VCaP (cell line): ENCODE data around the gene CSPG4.

Experiments
- H3K27ac ChIP-seq: fragments of 450-650 bp; 2 replicates; pipeline ENCODE4 v1.5.1; 2017
- TF ChIP-seq, protein P1 (sequence below): fragments of 450-650 bp; conservative IDR thresholded peaks from 2 replicates; pipeline ENCODE4 v1.5.1; 2017; ENCODE audit warnings: mild to moderate bottlenecking, moderate library complexity

CSPG4 gene

DNA sequence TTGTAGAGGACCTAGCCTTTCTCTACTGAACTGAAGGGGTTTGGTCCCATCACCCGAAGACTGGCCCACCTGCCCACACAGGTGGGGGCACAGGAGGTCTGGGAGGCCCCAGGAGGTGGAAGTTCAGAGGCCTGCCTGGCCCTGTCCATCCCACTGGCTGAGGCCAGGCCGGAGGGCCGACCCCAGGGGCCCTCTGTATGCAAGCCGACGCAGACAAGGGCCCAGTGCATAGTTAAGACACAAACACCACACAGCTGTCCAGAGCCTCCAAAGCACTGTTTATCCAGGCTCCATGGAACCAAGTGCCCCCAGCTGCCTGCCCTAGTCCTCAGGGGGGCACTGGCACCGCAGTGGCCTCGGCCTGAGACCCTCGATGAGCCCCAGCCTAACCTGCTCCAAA is 38.3 kb downstream of the CSPG4 start:
- no peak overlapping the region for H3K27ac ChIP-seq

DNA sequence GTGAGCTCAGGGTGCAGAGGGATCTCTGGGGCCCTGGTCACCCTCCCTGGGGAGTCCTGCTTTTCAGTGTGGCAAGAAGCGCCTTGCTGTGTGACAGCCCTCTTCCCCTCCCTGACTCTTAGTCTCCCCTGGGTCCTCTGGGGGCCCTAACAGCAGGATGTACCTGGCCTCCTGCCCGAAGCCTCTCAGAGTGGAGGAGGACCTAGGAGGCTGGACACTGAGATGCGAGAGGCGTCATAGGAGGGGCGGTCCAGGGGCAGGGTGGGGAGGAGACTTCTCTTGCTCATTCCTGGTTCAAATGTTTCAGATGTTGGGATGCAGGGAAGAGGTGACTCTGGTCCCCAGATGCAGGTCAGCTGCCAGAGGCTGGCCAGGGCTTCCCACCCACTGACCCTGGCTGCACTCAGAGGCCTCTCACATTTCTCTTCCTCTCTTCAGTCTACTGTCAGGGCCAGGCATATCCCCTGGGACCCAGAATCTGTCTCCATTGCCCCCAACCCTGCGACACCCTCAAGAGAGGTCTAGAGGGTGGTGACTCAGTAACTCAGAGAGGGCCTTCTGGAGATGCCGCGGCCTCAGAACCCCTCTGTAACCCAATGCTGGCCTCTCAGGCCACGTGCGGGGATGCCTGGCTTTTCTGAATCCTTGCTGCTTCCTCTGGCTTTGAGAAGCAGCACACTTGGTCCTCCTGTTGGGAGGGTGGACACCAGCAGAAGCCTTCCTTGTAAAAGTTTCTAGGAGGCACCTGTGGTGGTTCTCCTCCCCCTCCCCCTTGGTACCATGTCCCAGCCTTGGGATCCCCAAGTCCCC is 39.0 kb downstream of the CSPG4 start:
- TF ChIP-seq, protein P1, sequence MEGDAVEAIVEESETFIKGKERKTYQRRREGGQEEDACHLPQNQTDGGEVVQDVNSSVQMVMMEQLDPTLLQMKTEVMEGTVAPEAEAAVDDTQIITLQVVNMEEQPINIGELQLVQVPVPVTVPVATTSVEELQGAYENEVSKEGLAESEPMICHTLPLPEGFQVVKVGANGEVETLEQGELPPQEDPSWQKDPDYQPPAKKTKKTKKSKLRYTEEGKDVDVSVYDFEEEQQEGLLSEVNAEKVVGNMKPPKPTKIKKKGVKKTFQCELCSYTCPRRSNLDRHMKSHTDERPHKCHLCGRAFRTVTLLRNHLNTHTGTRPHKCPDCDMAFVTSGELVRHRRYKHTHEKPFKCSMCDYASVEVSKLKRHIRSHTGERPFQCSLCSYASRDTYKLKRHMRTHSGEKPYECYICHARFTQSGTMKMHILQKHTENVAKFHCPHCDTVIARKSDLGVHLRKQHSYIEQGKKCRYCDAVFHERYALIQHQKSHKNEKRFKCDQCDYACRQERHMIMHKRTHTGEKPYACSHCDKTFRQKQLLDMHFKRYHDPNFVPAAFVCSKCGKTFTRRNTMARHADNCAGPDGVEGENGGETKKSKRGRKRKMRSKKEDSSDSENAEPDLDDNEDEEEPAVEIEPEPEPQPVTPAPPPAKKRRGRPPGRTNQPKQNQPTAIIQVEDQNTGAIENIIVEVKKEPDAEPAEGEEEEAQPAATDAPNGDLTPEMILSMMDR: no peak
- H3K27ac ChIP-seq: no peak overlapping the region; the same call in 1 of the 2 replicates

More for the DNA sequence above, 38.3 kb downstream of the CSPG4 start:
- TF ChIP-seq, protein P1: no peak

DNA sequence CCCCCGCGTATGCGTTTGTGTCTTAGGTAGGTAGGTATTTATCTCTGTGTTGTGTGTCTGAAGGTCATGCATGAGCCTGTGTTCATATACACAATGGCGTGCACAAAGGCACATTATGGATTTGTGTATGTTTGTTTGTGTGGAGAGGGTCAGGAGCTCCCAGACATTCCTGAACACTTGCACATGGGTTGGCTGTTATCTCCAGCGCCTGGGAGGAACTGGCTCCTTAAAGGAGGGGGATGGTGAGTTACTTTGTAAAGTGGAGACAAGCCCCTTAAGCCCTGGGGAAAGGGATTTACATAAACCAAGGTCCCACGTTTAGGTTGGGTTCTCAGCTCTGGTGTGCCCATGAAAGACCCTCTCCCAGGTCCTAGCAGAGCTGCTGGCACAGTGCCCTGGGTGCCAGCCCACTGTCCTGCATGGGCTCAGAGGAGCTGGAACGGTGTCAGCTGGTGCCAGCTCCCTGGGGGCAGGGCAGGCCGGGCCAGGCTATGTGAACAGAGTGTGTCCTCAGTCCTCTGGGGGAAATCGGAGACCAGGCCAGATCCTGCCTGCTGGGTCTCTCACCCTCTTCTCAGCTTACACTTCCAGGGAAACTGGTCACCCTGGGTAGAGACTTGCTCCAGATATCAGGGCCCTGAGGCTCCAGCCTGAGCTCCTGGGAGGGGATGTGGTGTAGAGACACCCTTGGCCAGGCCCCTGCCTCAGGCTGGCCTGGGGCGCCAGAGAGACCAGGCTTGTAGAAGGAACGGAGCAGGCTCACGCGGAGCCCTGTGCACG is 39.8 kb downstream of the CSPG4 start:
- H3K27ac ChIP-seq: no peak overlapping the region; the same call in 1 of the 2 replicates
- TF ChIP-seq, protein P1: no peak

DNA sequence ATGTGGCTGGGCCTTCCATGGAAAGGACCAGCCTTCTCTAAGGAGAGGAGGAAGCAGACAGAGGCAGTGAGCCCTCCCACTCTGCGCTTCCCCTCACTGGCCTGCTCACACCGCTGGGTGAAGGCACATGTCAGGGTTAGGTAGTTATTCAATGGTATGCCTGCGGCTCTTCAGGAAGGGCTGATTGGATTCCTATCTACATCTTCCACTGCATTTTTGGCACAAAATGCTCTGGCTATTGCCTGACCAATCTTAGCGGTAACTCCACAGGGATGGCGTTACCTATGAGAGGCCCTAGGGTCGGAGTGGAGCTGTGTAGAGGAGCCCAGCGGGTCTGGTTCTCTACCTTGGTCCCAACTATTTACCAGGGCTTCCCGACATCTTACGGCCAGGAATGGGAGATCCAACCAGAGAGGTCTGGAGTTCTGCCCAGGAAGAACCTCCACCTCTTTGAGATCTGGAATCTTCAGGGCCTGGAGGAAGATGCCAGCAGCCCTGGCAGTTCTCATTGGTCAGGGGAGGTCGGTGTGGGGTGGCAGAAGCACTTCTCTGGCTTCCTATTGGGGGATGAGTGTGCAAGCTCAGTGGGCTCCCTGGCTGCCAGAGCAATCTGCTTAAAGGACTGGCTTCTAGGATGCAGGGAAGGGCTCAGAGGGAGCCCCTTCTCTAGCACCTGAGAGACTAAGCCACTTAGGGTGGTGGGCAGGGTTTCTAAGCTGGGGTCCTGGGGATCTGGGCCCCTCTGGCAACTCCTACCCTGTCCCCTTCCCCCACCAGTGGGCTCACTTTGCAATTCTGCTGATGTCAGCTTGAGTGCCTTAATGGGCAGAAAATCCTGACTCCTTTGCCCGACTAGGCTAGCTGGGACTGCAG is 40.7 kb downstream of the CSPG4 start:
- TF ChIP-seq, protein P1: no peak
- no peak overlapping the region for H3K27ac ChIP-seq

DNA sequence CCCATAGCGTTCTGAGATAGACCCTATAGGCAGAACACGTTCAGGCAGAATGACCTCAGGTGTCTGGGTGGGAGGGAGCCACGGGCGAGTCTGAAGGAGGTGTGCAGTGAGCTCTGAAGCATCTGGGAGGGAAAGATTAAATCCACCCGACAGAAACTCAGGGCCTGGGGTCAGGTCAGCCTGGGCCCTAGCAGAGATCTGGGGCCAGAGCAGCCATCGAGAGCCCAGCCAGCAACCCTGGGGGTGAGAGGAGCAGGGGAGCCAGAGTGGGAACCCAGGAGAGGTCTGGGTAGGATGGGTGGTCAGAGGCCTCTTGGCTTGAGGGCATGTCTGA is 42.8 kb downstream of the CSPG4 start:
- no peak overlapping the region for H3K27ac ChIP-seq
- TF ChIP-seq, protein P1: no peak

DNA sequence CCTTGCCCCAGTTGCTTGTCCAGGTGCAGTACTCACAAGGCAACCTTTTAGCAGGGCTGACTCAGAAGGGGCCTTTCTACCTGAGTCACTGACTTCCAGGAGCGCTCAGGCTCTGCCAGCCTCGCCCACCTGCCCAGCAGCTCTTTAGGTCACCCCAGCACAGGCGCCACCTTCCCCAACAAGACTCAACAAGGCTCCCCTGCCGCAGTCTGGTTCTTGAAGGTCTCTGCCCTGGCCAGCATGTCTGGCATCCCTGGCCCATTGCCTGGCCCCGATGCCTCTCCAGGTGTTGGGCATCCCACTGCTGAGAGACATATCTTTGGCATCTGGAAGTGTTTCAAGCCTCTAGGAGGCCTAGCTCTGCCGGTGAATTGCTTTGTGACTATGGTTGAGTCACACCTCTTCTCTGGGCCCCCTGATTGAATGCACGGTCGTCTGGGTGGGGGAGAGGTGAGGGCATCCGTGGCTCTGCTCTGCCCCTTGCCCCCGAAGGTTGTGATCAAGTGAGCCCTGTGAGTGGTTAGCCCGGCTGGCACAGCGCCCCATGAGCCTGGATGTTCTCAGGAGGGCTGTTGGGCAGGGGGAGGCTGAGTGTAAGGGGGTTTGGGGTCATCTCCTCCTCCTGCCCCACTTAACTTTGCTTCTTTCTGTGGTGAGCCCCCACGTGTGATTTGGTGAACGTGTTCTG is 43.3 kb downstream of the CSPG4 start:
- TF ChIP-seq, protein P1: no peak
- H3K27ac ChIP-seq: no peak overlapping the region
